OCI-LY1 (cell line): Measurements from ENCODE around the gene GSTM1.
A peak's percentile ranks its signal among the peaks of the same experiment; 100 is the strongest.

Experiments used
- H2AFZ ChIP-seq: fragments of 200-600 bp; sonication (generic), shearing (Covaris generic); 2 replicates; pipeline ENCODE4 v1.6.0; 2014; ENCODE audit warnings: antibody characterized with exemption, mild to moderate bottlenecking, low read length
- H3F3A ChIP-seq: fragments of 200-600 bp; sonication (generic), shearing (Covaris generic); 2 replicates; pipeline ENCODE4 v1.6.0; 2014; ENCODE audit warnings: mild to moderate bottlenecking, antibody characterized with exemption, low read length, moderate library complexity; ENCODE audit not compliant: insufficient read depth
- H3K27ac ChIP-seq: fragments of 200-600 bp; sonication (generic); 2 replicates; pipeline ENCODE4 v1.5.1; 2014; ENCODE audit warnings: low read length, mixed run types, mild to moderate bottlenecking, low read depth; ENCODE audit not compliant: poor library complexity, severe bottlenecking
- H3K27me3 ChIP-seq: fragments of 200-600 bp; sonication (generic); 2 replicates; pipeline ENCODE4 v1.6.0; 2014; ENCODE audit warnings: antibody characterized with exemption, mild to moderate bottlenecking, low read length, moderate library complexity; ENCODE audit not compliant: insufficient read depth
- H3K36me3 ChIP-seq: fragments of 200-600 bp; sonication (generic); 2 replicates; pipeline ENCODE4 v1.6.1; 2014; ENCODE audit warnings: mild to moderate bottlenecking, antibody characterized with exemption, low read length, moderate library complexity, mixed read lengths; ENCODE audit not compliant: insufficient read depth
- H3K4me1 ChIP-seq: fragments of 200-600 bp; sonication (generic); 2 replicates; pipeline ENCODE4 v1.5.1; 2014; ENCODE audit warnings: mild to moderate bottlenecking, low read length, moderate library complexity; ENCODE audit not compliant: insufficient read depth, severe bottlenecking
- H3K4me2 ChIP-seq: fragments of 200-600 bp; sonication (generic), shearing (Covaris generic); 2 replicates; pipeline ENCODE4 v1.6.1; 2014; ENCODE audit warnings: low read length
- H3K4me3 ChIP-seq: fragments of 200-600 bp; sonication (generic); 2 replicates; pipeline ENCODE4 v1.5.1; 2014; ENCODE audit warnings: low read length, low read depth, mild to moderate bottlenecking, mixed read lengths; ENCODE audit not compliant: poor library complexity, severe bottlenecking
- H3K79me2 ChIP-seq: fragments of 200-600 bp; shearing (Covaris generic); 2 replicates; pipeline ENCODE4 v1.6.1; 2016; ENCODE audit warnings: mixed run types, low read length, mixed read lengths; ENCODE audit not compliant: insufficient read depth
- H3K9ac ChIP-seq: fragments of 200-600 bp; sonication (generic), shearing (Covaris generic); 2 replicates; pipeline ENCODE4 v1.6.1; 2014; ENCODE audit warnings: mild to moderate bottlenecking, low read length, mixed read lengths
- H3K9me2 ChIP-seq: fragments of 200-600 bp; sonication (generic), shearing (Covaris generic); 2 replicates; pipeline ENCODE4 v1.6.1; 2014; ENCODE audit warnings: low read depth, mild to moderate bottlenecking, low read length, mixed read lengths
- H3K9me3 ChIP-seq: fragments of 200-600 bp; shearing (Covaris generic); 2 replicates; pipeline ENCODE4 v1.6.1; 2014; ENCODE audit warnings: low read length, mixed read lengths
- H4K20me1 ChIP-seq: fragments of 200-600 bp; sonication (generic), shearing (Covaris generic); 2 replicates; pipeline ENCODE4 v1.6.0; 2016; ENCODE audit warnings: mild to moderate bottlenecking, low read length; ENCODE audit not compliant: insufficient read depth
- CTCF ChIP-seq: fragments of 200-600 bp; sonication (generic), shearing (Covaris generic); IDR thresholded peaks from 2 replicates; pipeline ENCODE4 v1.5.1; 2017; ENCODE audit warnings: mild to moderate bottlenecking, antibody characterized with exemption, low read length, moderate library complexity, mixed read lengths
- EZH2 ChIP-seq: fragments of 200-600 bp; sonication (generic), shearing (Covaris generic); IDR thresholded peaks from 2 replicates; pipeline ENCODE4 v1.8.0; 2017; ENCODE audit warnings: borderline replicate concordance, mixed run types, mild to moderate bottlenecking, antibody characterized with exemption, low read length, moderate library complexity, mixed read lengths

Gene GSTM1

GRCh38 chr1:109649491-109649914 is 38.1 kb upstream of the GSTM1 start:
- Histone ChIP-seq H3K4me3 (no peak overlapping the region), H3K9ac (no peak overlapping the region), H3K27me3 (0 out of 2 replicates have a peak, but pooled peaks cover under 1% of the 10 kb centered on the region), H3K9me2 (no peaks in the 10 kb centered on the region), H3K36me3 (no peaks in the 10 kb centered on the region), H2AFZ (no peak overlapping the region), H3K9me3 (no peaks in the 10 kb centered on the region), H3K79me2 (no peaks in the 10 kb centered on the region), H3K4me1 (peaks cover 7% of the 10 kb centered on the region), H3K27ac (no peak overlapping the region), H3F3A (0 out of 2 replicates have a peak, but pooled peaks cover 3% of the 10 kb centered on the region), H3K4me2 (no peak overlapping the region), H4K20me1 (no peaks in the 10 kb centered on the region)
- no peak for TF ChIP-seq EZH2
- TF ChIP-seq CTCF, result peak; percentile 27; the same call in 1 of the 2 replicates

GRCh38 chr1:109650609-109651008 is 37.0 kb upstream of the GSTM1 start:
- Histone ChIP-seq H3K9me3 (no peaks in the 10 kb centered on the region), H3K9ac (no peak overlapping the region), H3K4me3 (no peak overlapping the region), H3K27me3 (0 out of 2 replicates have a peak, but pooled peaks cover 8% of the 10 kb centered on the region), H3F3A (0 out of 2 replicates have a peak, but pooled peaks cover 3% of the 10 kb centered on the region), H3K4me1 (peaks cover 14% of the 10 kb centered on the region), H3K36me3 (no peaks in the 10 kb centered on the region), H3K27ac (no peak overlapping the region), H3K9me2 (no peaks in the 10 kb centered on the region), H2AFZ (no peak overlapping the region), H4K20me1 (no peaks in the 10 kb centered on the region), H3K79me2 (no peaks in the 10 kb centered on the region), H3K4me2 (no peak overlapping the region)
- TF ChIP-seq EZH2, result no peak
- no peak for TF ChIP-seq CTCF

- TF ChIP-seq CTCF (no peak), EZH2 (no peak)
- Histone ChIP-seq H3K79me2 (no peaks in the 10 kb centered on the region), H3F3A (0 out of 2 replicates have a peak, but pooled peaks cover 3% of the 10 kb centered on the region), H4K20me1 (no peaks in the 10 kb centered on the region), H3K27me3 (0 out of 2 replicates have a peak, but pooled peaks cover 8% of the 10 kb centered on the region), H3K9ac (no peak overlapping the region), H3K9me2 (no peaks in the 10 kb centered on the region), H3K4me3 (no peak overlapping the region), H3K4me1 (peaks cover 20% of the 10 kb centered on the region), H3K36me3 (no peaks in the 10 kb centered on the region), H3K27ac (no peak overlapping the region), H2AFZ (no peak overlapping the region), H3K4me2 (no peak overlapping the region), H3K9me3 (no peaks in the 10 kb centered on the region)
Measured at GRCh38 chr1:109652402-109652801, 35.2 kb upstream of the GSTM1 start.
